Osteoblast (primary cell): Measurements from ENCODE around the gene DIP2C. TPM values are rescaled to one million over a fixed set of nuclear protein-coding genes. Genes with fewer than 3 reads are reported as not detected.

Experiments used
- DNase-seq: peaks from one replicate; pipeline ENCODE4 v3.0.0; 2011; ENCODE audit warnings: low spot score, mixed read lengths; ENCODE audit not compliant: insufficient read length; ENCODE audit errors: missing footprints
- H2AFZ ChIP-seq: 2 replicates; pipeline ENCODE4 v1.6.0; 2011; ENCODE audit warnings: mild to moderate bottlenecking, low read length
- H3K27ac ChIP-seq: 2 replicates; pipeline ENCODE4 v1.5.1; 2011; ENCODE audit warnings: mild to moderate bottlenecking, low read depth, low read length, moderate library complexity
- H3K27me3 ChIP-seq: 2 replicates; pipeline ENCODE4 v1.6.0; 2012; ENCODE audit warnings: mild to moderate bottlenecking, control low read depth, inconsistent platforms, low read length, moderate library complexity; ENCODE audit not compliant: insufficient read depth
- H3K36me3 ChIP-seq: 2 replicates; pipeline ENCODE4 v1.5.1; 2011; ENCODE audit warnings: mild to moderate bottlenecking, low read length, control low read depth, moderate library complexity; ENCODE audit not compliant: insufficient read depth
- H3K4me1 ChIP-seq: 2 replicates; pipeline ENCODE4 v1.5.1; 2011; ENCODE audit warnings: mild to moderate bottlenecking, low read length, control low read depth, moderate library complexity; ENCODE audit not compliant: insufficient read depth
- H3K4me2 ChIP-seq: 2 replicates; pipeline ENCODE4 v1.6.0; 2011; ENCODE audit warnings: mild to moderate bottlenecking, low read length; ENCODE audit not compliant: insufficient read depth
- H3K4me3 ChIP-seq: fragments of 200-600 bp; sonication (generic); 3 replicates; pipeline ENCODE4 v1.5.1; 2012; ENCODE audit warnings: mild to moderate bottlenecking, low read length, inconsistent platforms; ENCODE audit not compliant: insufficient read depth
- H3K79me2 ChIP-seq: 2 replicates; pipeline ENCODE4 v1.6.0; 2012; ENCODE audit warnings: mild to moderate bottlenecking, low read length, control low read depth, inconsistent platforms; ENCODE audit not compliant: insufficient read depth
- H3K9me3 ChIP-seq: 2 replicates; pipeline ENCODE4 v1.5.1; 2011; ENCODE audit warnings: low read depth, low read length, control low read depth
- H4K20me1 ChIP-seq: 2 replicates; pipeline ENCODE4 v1.6.0; 2012; ENCODE audit warnings: mild to moderate bottlenecking, low read length, control low read depth; ENCODE audit not compliant: insufficient read depth
- total RNA-seq: library from RNA; depleted of rRNA; stranded (reverse); fragments of >200 nt; gene quantifications from 2 replicates; pipeline ENCODE4 v1.2.3, GENCODE V29; 2012
- TF ChIP-seq, protein P1 (sequence below): IDR thresholded peaks from 2 replicates; pipeline ENCODE4 v1.5.1; 2011; ENCODE audit warnings: mild to moderate bottlenecking, low read depth, low read length, moderate library complexity; ENCODE audit errors: extremely low read depth

The DIP2C gene
- total RNA-seq, 1 donor: 36.9 TPM

- no peak overlapping the region for H3K4me3 ChIP-seq
- no peaks in the 10 kb centered on the region for H3K27me3 ChIP-seq
- no peaks in the 10 kb centered on the region for H4K20me1 ChIP-seq
- no peaks in the 10 kb centered on the region for H3K9me3 ChIP-seq
- H3K79me2 ChIP-seq: no peaks in the 10 kb centered on the region
- no peak overlapping the region for H3K27ac ChIP-seq
- no peak for DNase-seq
- H3K4me2 ChIP-seq: no peak overlapping the region
- peaks cover 11% of the 10 kb centered on the region for H3K36me3 ChIP-seq
- H2AFZ ChIP-seq: no peak overlapping the region
- TF ChIP-seq, protein P1, sequence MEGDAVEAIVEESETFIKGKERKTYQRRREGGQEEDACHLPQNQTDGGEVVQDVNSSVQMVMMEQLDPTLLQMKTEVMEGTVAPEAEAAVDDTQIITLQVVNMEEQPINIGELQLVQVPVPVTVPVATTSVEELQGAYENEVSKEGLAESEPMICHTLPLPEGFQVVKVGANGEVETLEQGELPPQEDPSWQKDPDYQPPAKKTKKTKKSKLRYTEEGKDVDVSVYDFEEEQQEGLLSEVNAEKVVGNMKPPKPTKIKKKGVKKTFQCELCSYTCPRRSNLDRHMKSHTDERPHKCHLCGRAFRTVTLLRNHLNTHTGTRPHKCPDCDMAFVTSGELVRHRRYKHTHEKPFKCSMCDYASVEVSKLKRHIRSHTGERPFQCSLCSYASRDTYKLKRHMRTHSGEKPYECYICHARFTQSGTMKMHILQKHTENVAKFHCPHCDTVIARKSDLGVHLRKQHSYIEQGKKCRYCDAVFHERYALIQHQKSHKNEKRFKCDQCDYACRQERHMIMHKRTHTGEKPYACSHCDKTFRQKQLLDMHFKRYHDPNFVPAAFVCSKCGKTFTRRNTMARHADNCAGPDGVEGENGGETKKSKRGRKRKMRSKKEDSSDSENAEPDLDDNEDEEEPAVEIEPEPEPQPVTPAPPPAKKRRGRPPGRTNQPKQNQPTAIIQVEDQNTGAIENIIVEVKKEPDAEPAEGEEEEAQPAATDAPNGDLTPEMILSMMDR: no peak
- H3K4me1 ChIP-seq: peaks cover 10% of the 10 kb centered on the region
Observed at GRCh38 chr10:271722-272121, 417.7 kb downstream of the DIP2C start.

GRCh38 chr10:271201-271600 lies 418.3 kb downstream of the DIP2C start:
- H3K27ac ChIP-seq: no peak overlapping the region
- H3K36me3 ChIP-seq: peaks cover 11% of the 10 kb centered on the region
- no peaks in the 10 kb centered on the region for H4K20me1 ChIP-seq
- no peaks in the 10 kb centered on the region for H3K79me2 ChIP-seq
- H3K4me3 ChIP-seq: no peak overlapping the region
- H3K9me3 ChIP-seq: no peaks in the 10 kb centered on the region
- DNase-seq: no peak
- H2AFZ ChIP-seq: no peak overlapping the region
- H3K27me3 ChIP-seq: no peaks in the 10 kb centered on the region
- H3K4me1 ChIP-seq: peaks cover 12% of the 10 kb centered on the region
- H3K4me2 ChIP-seq: no peak overlapping the region
- TF ChIP-seq, protein P1: no peak

- TF ChIP-seq, protein P1: no peak
- H3K4me3 ChIP-seq: no peak overlapping the region
- H2AFZ ChIP-seq: no peak overlapping the region
- no peaks in the 10 kb centered on the region for H3K79me2 ChIP-seq
- no peak overlapping the region for H3K4me2 ChIP-seq
- H3K36me3 ChIP-seq: no peaks in the 10 kb centered on the region
- H3K27ac ChIP-seq: no peak overlapping the region
- no peaks in the 10 kb centered on the region for H3K9me3 ChIP-seq
- no peaks in the 10 kb centered on the region for H3K27me3 ChIP-seq
- H4K20me1 ChIP-seq: no peaks in the 10 kb centered on the region
- DNase-seq: no peak
- peaks cover 12% of the 10 kb centered on the region for H3K4me1 ChIP-seq
Observed at GRCh38 chr10:269440-270074, 419.9 kb downstream of the DIP2C start.

DNA sequence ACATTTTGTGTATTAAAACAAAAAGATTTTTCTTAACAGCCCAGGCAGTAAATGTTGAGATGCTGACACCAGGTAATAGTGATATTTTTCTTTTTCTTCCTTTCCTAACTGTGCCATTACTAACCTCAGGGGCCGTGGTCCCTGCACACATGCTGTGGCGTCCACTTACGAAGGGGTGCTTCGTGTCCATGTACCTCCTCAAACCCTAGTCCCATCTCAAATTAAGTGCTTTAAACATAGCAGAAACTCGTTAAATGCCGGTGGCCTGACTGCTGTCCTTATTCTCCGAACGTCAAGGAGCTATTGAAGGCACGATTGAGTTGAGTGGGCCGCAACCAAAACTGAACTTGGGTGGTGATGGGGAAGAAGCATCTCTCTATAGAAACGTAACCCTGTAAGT lies 421.8 kb downstream of the DIP2C start:
- H2AFZ ChIP-seq: no peak overlapping the region
- H4K20me1 ChIP-seq: no peaks in the 10 kb centered on the region
- peaks cover 14% of the 10 kb centered on the region for H3K4me1 ChIP-seq
- no peaks in the 10 kb centered on the region for H3K36me3 ChIP-seq
- no peaks in the 10 kb centered on the region for H3K27me3 ChIP-seq
- H3K4me2 ChIP-seq: peak overlapping the region; percentile 73
- H3K4me3 ChIP-seq: no peak overlapping the region
- no peak for DNase-seq
- H3K9me3 ChIP-seq: no peaks in the 10 kb centered on the region
- H3K27ac ChIP-seq: no peak overlapping the region
- no peaks in the 10 kb centered on the region for H3K79me2 ChIP-seq
- TF ChIP-seq, protein P1: no peak
